CD14-positive monocyte (primary cell): ENCODE measurements around the gene CMSS1. TPM values are rescaled to one million over a fixed set of nuclear protein-coding genes. Genes with fewer than 3 reads are reported as not detected.
A peak's percentile ranks its signal among the peaks of the same experiment; 100 is the strongest.

ENCODE experiments used
- DNase-seq, 3 donors: peaks; one replicate each; pipeline ENCODE4 v3.0.0-alpha.2; 2011 to 2022
- H2AFZ ChIP-seq: 2 replicates; pipeline ENCODE4 v1.6.0; 2012; ENCODE audit warnings: mild to moderate bottlenecking, low read depth, low read length, inconsistent platforms; ENCODE audit not compliant: insufficient read depth, poor library complexity, severe bottlenecking
- H3K27ac ChIP-seq, 2 donors: 1 replicate in 1 of 2; 2 replicates in 1 of 2; pipeline ENCODE4 v1.5.1; 2012 to 2013; ENCODE audit warnings: low read length in 2 of 2, control low read depth in 1 of 2, inconsistent platforms in 1 of 2, low read depth in 1 of 2, mild to moderate bottlenecking in 1 of 2
- H3K27me3 ChIP-seq, 2 donors: one replicate each; pipeline versions ENCODE4 v1.6.0 to v1.6.1; 2011 to 2013; ENCODE audit warnings: low read length in 2 of 2; ENCODE audit not compliant: control insufficient read depth in 2 of 2, insufficient read depth in 2 of 2
- H3K36me3 ChIP-seq, 2 donors: replicated peaks in 1 of 2; 1 replicate in 1 of 2; 2 replicates in 1 of 2; pipeline versions ENCODE4 v1.5.1 to v1.6.1; 2012 to 2013; ENCODE audit warnings: low read length in 2 of 2, control low read depth in 1 of 2, inconsistent platforms in 1 of 2, mild to moderate bottlenecking in 1 of 2; ENCODE audit not compliant: insufficient read depth in 2 of 2, control insufficient read depth in 1 of 2
- H3K4me1 ChIP-seq, 2 donors: 1 replicate in 1 of 2; 2 replicates in 1 of 2; pipeline versions ENCODE4 v1.5.1 to v1.6.1; 2012 to 2013; ENCODE audit warnings: low read length in 2 of 2, control low read depth in 1 of 2, inconsistent platforms in 1 of 2, mild to moderate bottlenecking in 1 of 2, moderate library complexity in 1 of 2; ENCODE audit not compliant: insufficient read depth in 2 of 2, control insufficient read depth in 1 of 2
- H3K4me2 ChIP-seq: replicated peaks from 2 replicates; pipeline ENCODE3; 2012; ENCODE audit warnings: low read length, moderate library complexity, mild to moderate bottlenecking; ENCODE audit not compliant: poor library complexity, severe bottlenecking; ENCODE audit errors: extremely low read depth
- H3K4me3 ChIP-seq, 3 experiments: fragments of 200-600 bp in 1 of 3; sonication (generic) in 1 of 3; replicated peaks in 1 of 3; 1 replicate in 2 of 3; 2 replicates in 1 of 3; pipeline ENCODE4 v1.5.1; 2011 to 2013; ENCODE audit warnings: low read length in 3 of 3, mild to moderate bottlenecking in 3 of 3, control low read depth in 2 of 3, low read depth in 2 of 3, inconsistent platforms in 1 of 3, moderate library complexity in 1 of 3
- H3K79me2 ChIP-seq: 2 replicates; pipeline ENCODE4 v1.6.0; 2012; ENCODE audit warnings: mild to moderate bottlenecking, control low read depth, inconsistent platforms, low read length, moderate library complexity; ENCODE audit not compliant: insufficient read depth
- H3K9ac ChIP-seq: 2 replicates; pipeline ENCODE4 v1.6.0; 2017; ENCODE audit warnings: low read length, mild to moderate bottlenecking; ENCODE audit not compliant: insufficient read depth, poor library complexity, severe bottlenecking
- H3K9me3 ChIP-seq, 2 donors: replicated peaks in 1 of 2; 1 replicate in 1 of 2; 2 replicates in 1 of 2; pipeline versions ENCODE4 v1.5.1 to v1.6.1; 2012 to 2013; ENCODE audit warnings: low read length in 2 of 2, control low read depth in 1 of 2; ENCODE audit not compliant: control insufficient read depth in 1 of 2, insufficient read depth in 1 of 2
- H4K20me1 ChIP-seq: 2 replicates; pipeline ENCODE4 v1.6.0; 2012; ENCODE audit warnings: mild to moderate bottlenecking, low read length, control low read depth, moderate library complexity; ENCODE audit not compliant: insufficient read depth
- H3K27ac Mint-ChIP-seq, 7 donors: one replicate each; pipeline ENCODE4 v1.8.0; 2020; ENCODE audit warnings: mild to moderate bottlenecking in 7 of 7, mixed read lengths in 7 of 7, moderate library complexity in 6 of 7, inconsistent platforms in 2 of 7
- H3K27me3 Mint-ChIP-seq, 3 donors: one replicate each; pipeline ENCODE4 v1.8.0; 2021 to 2022; ENCODE audit warnings: low read depth in 3 of 3, mild to moderate bottlenecking in 3 of 3, mixed read lengths in 3 of 3, moderate library complexity in 3 of 3, inconsistent platforms in 1 of 3
- H3K36me3 Mint-ChIP-seq, 2 donors: one replicate each; pipeline ENCODE4 v1.8.0; 2020; ENCODE audit warnings: mixed read lengths in 2 of 2, inconsistent platforms in 1 of 2, mild to moderate bottlenecking in 1 of 2
- H3K4me1 Mint-ChIP-seq: one replicate; pipeline ENCODE4 v1.8.0; 2020; ENCODE audit warnings: mild to moderate bottlenecking, mixed read lengths
- H3K4me3 Mint-ChIP-seq, 2 donors: one replicate each; pipeline ENCODE4 v1.8.0; 2020; ENCODE audit warnings: mild to moderate bottlenecking in 2 of 2, mixed read lengths in 2 of 2, moderate library complexity in 1 of 2
- H3K9me3 Mint-ChIP-seq, 7 donors: one replicate each; pipeline ENCODE4 v1.8.0; 2020 to 2022; ENCODE audit warnings: mixed read lengths in 7 of 7, mild to moderate bottlenecking in 6 of 7, moderate library complexity in 6 of 7, inconsistent platforms in 2 of 7
- CTCF ChIP-seq: fragments of 200-600 bp; IDR thresholded peaks from one replicate; pipeline ENCODE4 v1.8.0; 2022; ENCODE audit warnings: antibody characterized with exemption, mild to moderate bottlenecking
- WGBS: methylation state at CpG from one replicate; pipeline ENCODE4 v1.1.5; 2013; ENCODE audit warnings: missing lambda C conversion rate; ENCODE audit not compliant: insufficient coverage; 5-methylcytosine and 5-hydroxymethylcytosine counted together
- intact Hi-C, 2 donors: fragments of 100-400 bp; cut with micrococcal nuclease; formaldehyde crosslinking; loops; one replicate each; pipeline versions ENCODE4 v1.15.0 to v1.15.1; 2023
- polyA plus RNA-seq, 3 donors: library from polyadenylated mRNA; depleted of rRNA in 1 of 3; unstranded in 2 of 3; stranded (reverse) in 1 of 3; fragments of 300-500 nt in 2 of 3; fragments of >200 nt in 1 of 3; fragmentation: Illumina TruSeq in 2 of 3; gene quantifications; 1 replicate in 2 of 3; 2 replicates in 1 of 3; pipeline ENCODE4 v1.2.3, GENCODE V29; 2012 to 2021

The CMSS1 gene
- polyA plus RNA-seq, 3 donors = 1.1 to 3.6 (median 2.2) TPM

GRCh38 chr3:99874237-99875002, 56.8 kb downstream of the CMSS1 start:
- Histone ChIP-seq H3K79me2 (no peaks in the 10 kb centered on the region), H3K4me2 (no peak overlapping the region), H3K9ac (no peak overlapping the region), H3K27me3 (peaks cover 0 to 2% of the 10 kb centered on the region in 2 donors), H3K27ac (no peak overlapping the region), H3K4me1 (peaks cover 0 to 6% of the 10 kb centered on the region in 2 donors), H3K9me3 (no peaks in the 10 kb centered on the region), H3K36me3 (no peaks in the 10 kb centered on the region), H3K4me3 (no peak overlapping the region), H2AFZ (no peak overlapping the region), H4K20me1 (no peaks in the 10 kb centered on the region)
- Mint-ChIP-seq H3K9me3 (no peaks in the 10 kb centered on the region), H3K4me1 (peaks cover 11% of the 10 kb centered on the region), H3K27me3 (peaks cover 0 to 6% (median 2%) of the 10 kb centered on the region in 3 donors), H3K36me3 (no peaks in the 10 kb centered on the region), H3K27ac (no peak overlapping the region), H3K4me3 (no peak overlapping the region)
- intact Hi-C loops = no loop called here
- TF ChIP-seq CTCF = no peak
- DNase-seq = no peak
- no CpG with 5 or more reads among the region's 3 CpGs for WGBS

DNA sequence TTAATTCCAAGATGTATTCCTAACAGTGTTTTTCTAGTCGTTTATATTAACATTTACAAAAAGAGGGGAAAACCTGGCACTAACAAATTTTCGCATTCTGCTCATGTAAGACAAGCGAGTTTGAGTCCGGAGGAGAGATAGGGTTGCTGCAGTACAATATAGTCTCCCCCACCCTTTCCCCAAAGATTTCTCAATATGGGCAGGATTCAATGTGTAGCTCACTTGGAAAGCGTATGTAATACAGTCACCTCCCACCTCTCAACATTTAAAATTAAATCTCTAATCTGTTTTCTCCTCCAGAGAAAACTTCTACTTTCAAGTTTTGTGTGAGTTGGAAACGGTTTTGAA, 57.9 kb downstream of the CMSS1 start:
- no CpG with 5 or more reads among the region's 6 CpGs for WGBS
- Histone ChIP-seq H3K4me3 (peak overlapping the region; percentile 71 to 81 (median 77)), H3K36me3 (no peaks in the 10 kb centered on the region), H3K27ac (peak overlapping the region in 1 of 2 donors; percentile 81), H4K20me1 (no peaks in the 10 kb centered on the region), H2AFZ (peak overlapping the region; percentile 85), H3K79me2 (no peaks in the 10 kb centered on the region), H3K4me2 (peak overlapping the region; percentile 71), H3K27me3 (peaks cover 0 to 2% of the 10 kb centered on the region in 2 donors), H3K9me3 (no peaks in the 10 kb centered on the region), H3K9ac (peak overlapping the region; percentile 82), H3K4me1 (peaks cover 0 to 6% of the 10 kb centered on the region in 2 donors)
- peak; percentile 11 to 40 (median 31) for DNase-seq
- TF ChIP-seq CTCF = no peak
- intact Hi-C loops = no loop called here
- no peaks in the 10 kb centered on the region for H3K36me3 Mint-ChIP-seq
- peak overlapping the region in 6 of 7 donors; percentile 18 to 79 (median 47) for H3K27ac Mint-ChIP-seq
- H3K9me3 Mint-ChIP-seq = no peaks in the 10 kb centered on the region
- H3K4me1 Mint-ChIP-seq = peaks cover 11% of the 10 kb centered on the region
- H3K27me3 Mint-ChIP-seq = peaks cover 0 to 6% (median 2%) of the 10 kb centered on the region in 3 donors
- peak overlapping the region; percentile 80 to 88 for H3K4me3 Mint-ChIP-seq
